ENCODE results near the gene PRDM16. TPM values are rescaled to one million over a fixed set of nuclear protein-coding genes. Genes with fewer than 3 reads are reported as not detected.

The PRDM16 gene
- total RNA-seq, 1 experiment from 2014 or later = 1.6 TPM

- DNase-seq (ENCODE audit: low spot score) = no peak
- POLR2A ChIA-PET = no interaction called here
- CTCF ChIA-PET = no interaction called here
- H3K36me3 Mint-ChIP-seq = no peaks in the 10 kb centered on the region
- H3K27ac Mint-ChIP-seq = no peak overlapping the region
- H3K4me1 Mint-ChIP-seq = no peaks in the 10 kb centered on the region
- no peak for ATAC-seq
- TF ChIP-seq MXD4 (CRISPR knock-in tag; IDR thresholded peaks at IDR 0.05; ENCODE audit: borderline replicate concordance) (no peak), CREB1 (CRISPR knock-in tag; IDR thresholded peaks at IDR 0.05) (no peak), PRRX2 (CRISPR knock-in tag; IDR thresholded peaks at IDR 0.05) (no peak), ESRRA (CRISPR knock-in tag; IDR thresholded peaks at IDR 0.05; ENCODE audit: borderline replicate concordance) (no peak), SMAD3 (CRISPR knock-in tag; IDR thresholded peaks at IDR 0.05; ENCODE audit: borderline replicate concordance) (no peak), ZNF512 (CRISPR knock-in tag; IDR thresholded peaks at IDR 0.05; ENCODE audit: borderline replicate concordance) (no peak), TP53 (CRISPR knock-in tag; IDR thresholded peaks at IDR 0.05) (no peak), ZNF263 (CRISPR knock-in tag; IDR thresholded peaks at IDR 0.05; ENCODE audit: low read depth) (no peak), FOXJ3 (CRISPR knock-in tag; IDR thresholded peaks at IDR 0.05; ENCODE audit: borderline replicate concordance) (no peak), CDX4 (CRISPR knock-in tag; IDR thresholded peaks at IDR 0.05; ENCODE audit: borderline replicate concordance) (no peak), GTF2I (CRISPR knock-in tag; conservative IDR thresholded peaks at IDR 0.05) (no peak), ETV6 (CRISPR knock-in tag; IDR thresholded peaks at IDR 0.05) (no peak), ERG (CRISPR knock-in tag; IDR thresholded peaks at IDR 0.05) (no peak), CREM (CRISPR knock-in tag; IDR thresholded peaks at IDR 0.05) (no peak), PRDM15 (CRISPR knock-in tag; IDR thresholded peaks at IDR 0.05) (no peak), NFYB (CRISPR knock-in tag; conservative IDR thresholded peaks at IDR 0.05; ENCODE audit: low read depth) (no peak), ELF4 (CRISPR knock-in tag; IDR thresholded peaks at IDR 0.05; ENCODE audit: low read depth) (no peak)
- TF ChIP-seq, protein P1, sequence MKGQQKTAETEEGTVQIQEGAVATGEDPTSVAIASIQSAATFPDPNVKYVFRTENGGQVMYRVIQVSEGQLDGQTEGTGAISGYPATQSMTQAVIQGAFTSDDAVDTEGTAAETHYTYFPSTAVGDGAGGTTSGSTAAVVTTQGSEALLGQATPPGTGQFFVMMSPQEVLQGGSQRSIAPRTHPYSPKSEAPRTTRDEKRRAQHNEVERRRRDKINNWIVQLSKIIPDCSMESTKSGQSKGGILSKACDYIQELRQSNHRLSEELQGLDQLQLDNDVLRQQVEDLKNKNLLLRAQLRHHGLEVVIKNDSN (CRISPR knock-in tag; IDR thresholded peaks at IDR 0.05) = no peak
- H3K9me3 Mint-ChIP-seq = no peaks in the 10 kb centered on the region
- H3K4me3 Mint-ChIP-seq = no peak overlapping the region
- no peaks in the 10 kb centered on the region; the same call in 1 of the 2 replicates for H3K27me3 Mint-ChIP-seq (ENCODE audit: low read depth)
Observed at GRCh38 chr1:3167255-3167654, 98.3 kb downstream of the PRDM16 start.

DNA sequence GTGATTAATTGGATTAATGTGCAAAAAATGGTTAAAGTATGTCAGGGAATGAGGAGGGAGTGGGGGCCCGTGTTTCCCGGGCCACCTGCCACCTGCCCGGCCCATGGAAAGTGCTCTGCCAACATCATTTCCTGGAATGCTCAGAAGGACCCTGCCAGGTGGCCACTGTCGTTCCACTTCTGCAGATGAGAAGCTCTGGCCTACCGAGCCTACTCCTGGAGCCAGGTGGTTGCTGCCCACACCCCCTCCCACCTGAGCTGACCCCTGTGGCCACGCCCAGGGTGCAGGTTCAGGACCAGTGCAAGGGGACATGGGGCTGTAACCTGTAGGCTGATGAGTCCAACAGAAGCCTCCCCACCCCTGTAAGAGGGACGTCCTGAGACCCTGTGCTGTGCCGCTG lies 99.7 kb downstream of the PRDM16 start:
- Mint-ChIP-seq H3K36me3 (no peaks in the 10 kb centered on the region), H3K4me1 (no peaks in the 10 kb centered on the region)
- ATAC-seq = no peak

More for the DNA sequence above, 99.7 kb downstream of the PRDM16 start:
- Mint-ChIP-seq H3K27me3 (ENCODE audit: low read depth) (no peaks in the 10 kb centered on the region; the same call in 1 of the 2 replicates), H3K4me3 (no peak overlapping the region), H3K9me3 (no peaks in the 10 kb centered on the region), H3K27ac (no peak overlapping the region)
- CTCF ChIA-PET = no interaction called here
- TF ChIP-seq ATF2 (CRISPR knock-in tag; IDR thresholded peaks at IDR 0.05; ENCODE audit: borderline replicate concordance, low read depth) (no peak), NR2C2 (CRISPR knock-in tag; IDR thresholded peaks at IDR 0.05) (no peak), ZNF317 (CRISPR knock-in tag; IDR thresholded peaks at IDR 0.05; ENCODE audit: borderline replicate concordance, low read depth) (no peak)
- TF ChIP-seq, protein P2, sequence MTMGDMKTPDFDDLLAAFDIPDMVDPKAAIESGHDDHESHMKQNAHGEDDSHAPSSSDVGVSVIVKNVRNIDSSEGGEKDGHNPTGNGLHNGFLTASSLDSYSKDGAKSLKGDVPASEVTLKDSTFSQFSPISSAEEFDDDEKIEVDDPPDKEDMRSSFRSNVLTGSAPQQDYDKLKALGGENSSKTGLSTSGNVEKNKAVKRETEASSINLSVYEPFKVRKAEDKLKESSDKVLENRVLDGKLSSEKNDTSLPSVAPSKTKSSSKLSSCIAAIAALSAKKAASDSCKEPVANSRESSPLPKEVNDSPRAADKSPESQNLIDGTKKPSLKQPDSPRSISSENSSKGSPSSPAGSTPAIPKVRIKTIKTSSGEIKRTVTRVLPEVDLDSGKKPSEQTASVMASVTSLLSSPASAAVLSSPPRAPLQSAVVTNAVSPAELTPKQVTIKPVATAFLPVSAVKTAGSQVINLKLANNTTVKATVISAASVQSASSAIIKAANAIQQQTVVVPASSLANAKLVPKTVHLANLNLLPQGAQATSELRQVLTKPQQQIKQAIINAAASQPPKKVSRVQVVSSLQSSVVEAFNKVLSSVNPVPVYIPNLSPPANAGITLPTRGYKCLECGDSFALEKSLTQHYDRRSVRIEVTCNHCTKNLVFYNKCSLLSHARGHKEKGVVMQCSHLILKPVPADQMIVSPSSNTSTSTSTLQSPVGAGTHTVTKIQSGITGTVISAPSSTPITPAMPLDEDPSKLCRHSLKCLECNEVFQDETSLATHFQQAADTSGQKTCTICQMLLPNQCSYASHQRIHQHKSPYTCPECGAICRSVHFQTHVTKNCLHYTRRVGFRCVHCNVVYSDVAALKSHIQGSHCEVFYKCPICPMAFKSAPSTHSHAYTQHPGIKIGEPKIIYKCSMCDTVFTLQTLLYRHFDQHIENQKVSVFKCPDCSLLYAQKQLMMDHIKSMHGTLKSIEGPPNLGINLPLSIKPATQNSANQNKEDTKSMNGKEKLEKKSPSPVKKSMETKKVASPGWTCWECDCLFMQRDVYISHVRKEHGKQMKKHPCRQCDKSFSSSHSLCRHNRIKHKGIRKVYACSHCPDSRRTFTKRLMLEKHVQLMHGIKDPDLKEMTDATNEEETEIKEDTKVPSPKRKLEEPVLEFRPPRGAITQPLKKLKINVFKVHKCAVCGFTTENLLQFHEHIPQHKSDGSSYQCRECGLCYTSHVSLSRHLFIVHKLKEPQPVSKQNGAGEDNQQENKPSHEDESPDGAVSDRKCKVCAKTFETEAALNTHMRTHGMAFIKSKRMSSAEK (CRISPR knock-in tag; IDR thresholded peaks at IDR 0.05; ENCODE audit: borderline replicate concordance) = no peak
- POLR2A ChIA-PET = no interaction called here
- DNase-seq (ENCODE audit: low spot score) = no peak
